ENCODE results near the gene MOB1A.
"Not testable (repeated sequence)": the region's sequence is repeated elsewhere in the genome, so short reads cannot be mapped to it uniquely, and the experiment has no call there.

Gene MOB1A

GRCh38 chr2:74148457-74149246 is 30.0 kb downstream of the MOB1A start:
- no peak for ATAC-seq

GRCh38 chr2:74147727-74148456 is 30.8 kb downstream of the MOB1A start, which contains the start of gene BOLA3:
BOLA3 (minus strand) TSS chr2:74147912; CDS start chr2:74147874, 38 bp downstream.
- ATAC-seq: peak; percentile 95 to 96

DNA sequence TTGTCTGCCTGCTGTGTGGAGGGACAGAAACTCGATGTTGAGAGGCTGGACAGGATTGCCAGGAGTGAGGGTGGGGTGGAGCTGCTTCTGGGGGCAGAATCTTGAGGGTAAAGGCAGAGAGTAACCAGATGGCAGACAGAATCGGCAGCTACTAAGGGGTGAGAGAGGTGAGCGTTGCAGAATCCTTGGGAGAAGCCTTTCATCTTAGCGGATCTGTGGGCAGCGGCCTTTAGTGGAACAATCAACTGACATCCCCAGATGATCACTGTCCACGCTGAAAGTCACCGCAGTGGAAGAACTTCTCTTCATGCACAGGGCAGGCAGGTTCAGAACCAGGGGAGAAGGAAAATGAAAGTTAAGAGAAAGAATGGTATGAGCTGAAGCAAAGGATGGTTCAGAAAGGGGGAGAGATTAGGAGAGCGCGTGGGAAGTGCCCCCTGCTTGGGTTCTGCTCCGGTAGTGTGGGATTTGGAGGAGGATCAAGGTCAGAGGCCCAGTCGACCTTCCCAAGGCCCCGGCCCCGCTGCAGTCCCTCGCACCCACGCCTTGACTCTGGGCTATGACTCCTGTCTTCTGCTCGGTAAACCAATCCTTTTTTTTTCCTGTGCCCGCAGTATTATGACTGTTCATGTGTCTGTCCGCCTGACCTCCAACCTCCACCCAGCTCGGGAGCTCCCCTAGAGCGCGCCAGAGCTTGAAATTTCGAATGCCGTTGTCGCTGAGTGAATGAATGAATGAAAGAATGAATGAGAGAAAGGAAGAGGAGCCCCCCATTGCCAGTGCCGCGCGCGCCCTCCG is 31.6 kb downstream of the MOB1A start:
- peak; percentile 48 to 69 for ATAC-seq

DNA sequence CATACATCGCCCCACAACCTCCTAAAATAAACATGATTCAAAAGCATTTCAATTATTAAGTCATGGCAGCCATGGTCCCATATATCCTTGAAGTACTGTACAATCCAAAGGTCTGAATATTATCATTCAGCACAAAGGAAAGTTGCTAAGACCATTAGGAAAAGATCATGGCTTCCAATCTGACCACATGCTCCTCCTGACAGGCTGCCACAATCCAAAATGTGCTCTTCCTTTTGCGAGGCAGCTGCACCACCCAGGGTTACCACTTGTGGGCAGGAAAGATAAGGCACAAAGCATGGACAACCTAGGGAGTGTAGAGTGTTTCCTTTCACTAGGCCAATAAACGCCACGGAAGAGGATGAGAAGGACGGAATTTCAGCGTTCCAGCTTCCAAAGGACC is 36.3 kb downstream of the MOB1A start:
- no peak for ATAC-seq

DNA sequence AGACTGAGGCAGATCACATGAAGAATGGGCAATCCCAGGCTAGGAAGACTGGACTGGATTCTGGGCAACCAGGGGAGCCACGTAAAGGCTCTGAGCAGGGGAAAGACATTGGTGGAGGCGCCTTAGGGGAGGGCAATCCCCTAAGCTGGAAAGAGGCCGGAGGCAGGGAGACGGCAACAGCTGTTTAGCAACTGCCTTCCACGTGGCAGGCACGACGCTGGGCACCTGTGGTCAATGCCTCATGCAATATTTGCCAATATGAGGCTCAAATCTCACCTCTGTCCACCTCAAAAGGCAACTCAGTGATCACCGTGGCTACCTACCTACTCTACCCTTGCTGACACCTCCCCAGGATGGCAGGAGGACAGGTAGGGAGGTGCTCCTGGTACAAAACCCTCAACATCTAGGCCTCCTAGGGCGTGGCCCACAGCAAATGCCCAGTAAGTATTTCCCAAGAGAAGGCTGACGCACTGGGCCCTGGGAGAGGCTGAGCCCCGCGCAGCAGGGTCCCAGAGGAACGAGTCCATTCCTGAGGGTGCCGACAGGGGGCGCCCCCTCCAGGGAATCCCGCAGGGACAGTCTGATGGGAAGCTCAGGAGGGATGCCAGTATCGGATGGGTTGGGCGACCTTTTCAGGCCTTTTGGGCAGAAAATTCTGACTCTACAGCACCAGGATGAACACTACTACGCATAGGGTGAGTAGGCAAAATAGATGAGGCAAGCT is 39.9 kb downstream of the MOB1A start:
- no peak for ATAC-seq

DNA sequence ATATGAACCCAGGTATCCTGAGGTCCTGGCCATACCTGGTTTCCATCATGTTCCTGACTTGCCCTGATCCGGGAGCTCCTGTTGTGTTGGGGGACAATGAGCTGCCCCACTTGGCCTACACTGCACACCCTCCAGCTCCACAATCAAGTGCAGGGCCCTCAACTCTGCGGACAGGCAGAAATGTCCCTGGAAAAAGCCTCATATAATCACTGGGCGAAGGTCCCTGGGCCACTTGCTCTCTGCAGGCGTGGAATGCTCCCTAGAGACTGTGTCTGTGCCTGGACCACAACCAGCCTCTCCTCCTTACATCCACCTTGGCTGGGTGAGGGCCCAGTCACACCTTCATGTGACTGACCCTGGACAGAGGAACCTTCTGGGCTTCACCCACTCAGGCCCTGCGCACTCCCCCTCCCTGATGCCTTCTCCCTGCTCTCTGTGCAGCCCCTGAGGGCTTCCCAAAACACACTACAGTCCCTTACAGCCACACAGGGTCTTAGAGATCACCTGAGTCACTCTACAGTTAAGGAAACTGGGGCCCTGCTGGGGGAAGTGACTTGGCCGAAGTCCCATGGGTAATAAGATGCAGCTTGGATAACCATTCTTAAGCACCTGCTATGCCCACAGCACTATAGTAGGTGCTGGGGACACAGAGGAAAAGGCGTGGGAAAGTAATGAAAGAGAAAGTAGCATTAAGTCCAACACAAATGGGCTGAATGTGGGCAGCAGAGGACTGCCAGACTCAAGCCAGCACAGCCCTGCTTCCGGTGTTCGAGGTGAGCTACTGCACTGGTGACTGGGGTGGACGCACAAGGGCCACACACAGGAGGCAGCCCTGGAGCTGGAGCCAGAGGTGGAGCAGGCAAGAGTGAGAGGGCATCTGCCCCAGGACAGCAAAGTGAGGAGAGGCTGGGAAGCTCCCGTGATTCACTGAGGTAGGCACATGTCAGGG is 40.8 kb downstream of the MOB1A start:
- ATAC-seq: no peak

DNA sequence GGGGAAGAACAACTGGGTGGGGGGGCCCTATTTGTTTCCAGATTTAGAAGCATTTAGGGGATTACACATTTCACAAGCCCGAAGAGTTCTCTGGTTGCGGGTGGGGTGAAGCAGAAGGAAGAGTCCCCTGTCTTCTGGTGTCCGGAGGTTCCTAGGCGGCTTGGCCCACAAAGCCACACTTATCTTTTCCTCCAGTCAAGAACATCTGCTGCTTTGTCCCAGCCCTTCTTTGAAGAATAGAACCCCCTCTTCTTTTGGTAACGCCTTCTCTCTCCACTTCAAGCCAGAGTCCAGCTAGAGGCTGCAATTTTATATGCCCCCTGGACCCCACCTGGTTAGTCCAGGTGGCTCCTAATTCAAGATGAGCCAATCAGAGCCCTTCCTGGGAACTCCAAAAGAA is 46.8 kb downstream of the MOB1A start:
- ATAC-seq: no peak

- ATAC-seq: no peak
Measured at GRCh38 chr2:74130211-74130995, 48.3 kb downstream of the MOB1A start.

- no peak for ATAC-seq
Measured at GRCh38 chr2:74128206-74128605, 50.5 kb downstream of the MOB1A start.

DNA sequence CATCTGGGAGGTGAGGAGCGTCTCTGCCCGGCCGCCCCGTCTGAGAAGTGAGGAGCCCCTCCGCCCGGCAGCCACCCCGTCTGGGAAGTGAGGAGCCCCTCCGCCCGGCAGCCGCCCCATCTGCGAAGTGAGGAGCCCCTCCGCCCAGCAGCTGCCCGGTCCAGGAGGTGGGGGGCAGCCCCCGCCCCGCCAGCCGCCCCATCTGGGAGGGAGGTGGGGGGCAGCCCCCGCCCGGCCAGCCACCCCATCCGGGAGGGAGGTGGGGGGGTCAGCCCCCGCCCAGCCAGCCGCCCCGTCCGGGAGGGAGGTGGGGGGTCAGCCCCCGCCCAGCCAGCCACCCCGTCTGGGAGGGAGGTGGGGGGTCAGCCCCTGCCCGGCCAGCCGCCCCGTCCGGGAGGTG is 54.7 kb downstream of the MOB1A start:
- ATAC-seq: not testable (repeated sequence)

DNA sequence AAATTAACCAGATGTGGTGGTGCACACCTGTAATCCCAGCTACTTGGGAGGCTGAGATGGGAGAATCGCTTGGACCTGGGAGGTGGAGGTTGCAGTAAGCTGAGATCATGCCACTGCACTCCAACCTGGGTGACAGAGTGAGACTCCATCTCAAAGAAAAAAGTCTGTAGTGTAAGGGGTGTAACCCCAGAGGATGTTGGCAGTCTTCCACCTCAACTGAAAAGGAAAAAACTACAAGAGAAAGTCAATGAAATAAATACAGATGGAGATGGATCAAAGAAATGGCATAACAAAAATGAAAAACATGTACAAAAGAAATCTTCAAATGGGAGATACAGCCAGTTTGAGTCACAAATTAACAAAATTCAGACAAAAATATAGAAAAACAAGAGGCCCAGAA is 56.8 kb downstream of the MOB1A start:
- not testable (repeated sequence) for ATAC-seq

DNA sequence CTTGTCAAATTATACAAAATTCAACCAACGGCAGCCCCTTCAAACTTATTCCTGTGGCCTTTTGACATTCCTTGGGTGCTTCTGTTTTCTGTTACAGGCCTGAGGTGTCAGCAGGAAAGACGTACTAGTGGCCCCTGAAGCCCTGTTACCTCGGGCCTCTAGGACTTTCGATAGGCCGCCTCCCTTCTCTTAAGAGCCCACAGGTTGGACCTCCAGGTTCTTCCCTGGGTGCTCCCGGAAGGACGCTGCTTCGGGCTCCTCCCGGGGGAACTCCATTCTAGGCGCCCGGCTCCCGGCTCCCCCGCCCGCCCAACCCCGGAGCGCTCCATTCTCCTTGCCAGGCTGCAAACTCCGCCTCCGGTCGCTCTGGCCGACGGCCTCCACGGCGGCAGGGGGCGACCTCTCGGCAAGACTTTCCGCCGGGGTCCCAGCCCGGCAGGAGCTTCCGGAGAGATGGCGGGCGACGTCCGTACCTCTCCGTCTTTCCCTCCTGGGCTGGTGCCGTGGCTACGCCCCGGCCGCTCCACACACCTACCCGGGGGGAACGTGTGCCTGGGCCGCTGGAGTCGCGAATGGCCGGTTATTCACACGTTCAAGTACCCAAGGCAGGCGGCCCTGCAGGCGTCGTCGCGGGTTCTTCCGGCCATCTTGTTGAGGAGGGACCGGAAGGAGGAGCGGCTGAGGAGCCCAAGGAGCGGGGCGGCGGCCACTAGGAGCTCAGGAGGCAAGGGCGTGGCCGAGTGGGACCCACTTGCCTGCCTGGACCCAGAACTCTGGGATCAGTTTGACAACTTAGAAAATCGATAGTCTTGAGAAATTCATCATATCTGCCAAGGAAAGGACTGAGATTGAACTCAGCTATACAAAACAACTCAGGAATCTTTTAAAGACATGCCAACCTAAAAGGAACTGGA is 58.5 kb downstream of the MOB1A start:
- ATAC-seq: peak; percentile 95 to 98

- ATAC-seq: no peak
Measured at GRCh38 chr2:74119339-74119738, 59.3 kb downstream of the MOB1A start.

GRCh38 chr2:74111380-74111779 is 67.3 kb downstream of the MOB1A start:
- peak in 1 of 2 donors; percentile 27 for ATAC-seq

- no peak for ATAC-seq
Measured at GRCh38 chr2:74110537-74110936, 68.1 kb downstream of the MOB1A start.

- ATAC-seq: no peak
Measured at GRCh38 chr2:74109551-74109950, 69.1 kb downstream of the MOB1A start.

DNA sequence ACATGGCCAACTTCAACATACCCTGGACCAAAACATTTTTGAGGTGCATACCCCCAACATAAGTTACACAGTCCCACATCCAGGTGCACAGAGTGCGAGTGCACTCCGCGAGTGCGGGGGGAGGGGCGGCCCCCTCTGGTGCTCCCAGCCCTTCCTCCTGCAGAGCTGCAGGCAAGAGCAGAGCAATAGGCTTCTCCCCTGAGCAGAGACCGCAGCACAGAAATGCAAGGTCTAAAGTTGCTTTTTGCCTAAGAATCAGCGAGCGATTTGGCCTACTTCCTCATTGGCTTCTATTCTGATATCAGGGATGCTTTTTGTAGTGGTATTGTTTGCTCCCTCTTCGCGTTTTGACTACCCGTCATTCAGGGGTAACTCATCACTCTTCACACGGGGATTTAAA is 71.6 kb downstream of the MOB1A start:
- no peak for ATAC-seq

GRCh38 chr2:74105413-74105812 is 73.3 kb downstream of the MOB1A start:
- ATAC-seq: no peak

DNA sequence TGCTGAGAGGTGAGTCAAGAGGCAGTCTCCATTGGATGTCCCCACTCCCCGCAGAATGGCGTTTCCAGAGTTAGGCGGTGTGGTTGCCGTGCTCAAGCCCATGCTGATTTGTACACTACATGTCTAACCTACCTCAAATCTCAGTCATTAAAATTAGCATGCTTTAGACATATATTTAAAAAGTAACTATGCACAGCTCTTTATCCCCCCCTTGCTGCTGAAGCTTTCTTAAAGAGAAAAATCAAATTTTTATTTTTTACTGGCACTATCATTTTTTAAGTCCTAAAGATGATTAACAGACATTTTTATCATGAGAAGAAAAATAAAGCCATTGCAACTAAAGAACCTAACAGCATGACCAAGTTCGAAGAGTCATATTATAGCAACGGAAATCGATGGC is 73.8 kb downstream of the MOB1A start:
- no peak for ATAC-seq
